Ishikawa (cell line): ENCODE data around the gene TBL2.

Experiments
- CEBPB ChIP-seq: IDR thresholded peaks from 2 replicates; pipeline ENCODE4 v1.6.1; 2012
- CREB1 ChIP-seq: IDR thresholded peaks from 2 replicates; pipeline ENCODE4 v1.6.1; 2012; ENCODE audit warnings: low read depth
- EGR1 ChIP-seq: IDR thresholded peaks from 2 replicates; pipeline ENCODE4 v1.6.1; 2012
- EP300 ChIP-seq: IDR thresholded peaks from 2 replicates; pipeline ENCODE4 v1.6.1; 2012; ENCODE audit warnings: borderline replicate concordance
- FOXM1 ChIP-seq: IDR thresholded peaks from 2 replicates; pipeline ENCODE4 v1.6.1; 2012; ENCODE audit warnings: low read depth, borderline replicate concordance
- NFIC ChIP-seq: IDR thresholded peaks from 2 replicates; pipeline ENCODE4 v1.6.1; 2012
- RAD21 ChIP-seq: IDR thresholded peaks from 2 replicates; pipeline ENCODE4 v1.6.1; 2012; ENCODE audit warnings: low read depth
- TAF1 ChIP-seq: IDR thresholded peaks from 2 replicates; pipeline ENCODE4 v1.6.1; 2012; ENCODE audit warnings: low read depth, mild to moderate bottlenecking
- TCF12 ChIP-seq: IDR thresholded peaks from 2 replicates; pipeline ENCODE4 v1.6.1; 2012; ENCODE audit warnings: low read depth
- TEAD4 ChIP-seq: IDR thresholded peaks from 2 replicates; pipeline ENCODE4 v1.6.1; 2012
- YY1 ChIP-seq: IDR thresholded peaks from 2 replicates; pipeline ENCODE4 v1.6.1; 2012; ENCODE audit warnings: low read depth
- ZBTB7A ChIP-seq: IDR thresholded peaks from 2 replicates; pipeline ENCODE4 v1.6.1; 2012; ENCODE audit warnings: low read depth
- TF ChIP-seq, protein P1 (sequence below): IDR thresholded peaks from 2 replicates; pipeline ENCODE4 v1.6.1; 2012; ENCODE audit warnings: low read depth, mild to moderate bottlenecking
- TF ChIP-seq, protein P2 (sequence below): IDR thresholded peaks from 2 replicates; pipeline ENCODE4 v1.6.1; 2012
- TF ChIP-seq, protein P3 (sequence below): IDR thresholded peaks from 2 replicates; pipeline ENCODE4 v1.6.1; 2012

Gene TBL2

DNA sequence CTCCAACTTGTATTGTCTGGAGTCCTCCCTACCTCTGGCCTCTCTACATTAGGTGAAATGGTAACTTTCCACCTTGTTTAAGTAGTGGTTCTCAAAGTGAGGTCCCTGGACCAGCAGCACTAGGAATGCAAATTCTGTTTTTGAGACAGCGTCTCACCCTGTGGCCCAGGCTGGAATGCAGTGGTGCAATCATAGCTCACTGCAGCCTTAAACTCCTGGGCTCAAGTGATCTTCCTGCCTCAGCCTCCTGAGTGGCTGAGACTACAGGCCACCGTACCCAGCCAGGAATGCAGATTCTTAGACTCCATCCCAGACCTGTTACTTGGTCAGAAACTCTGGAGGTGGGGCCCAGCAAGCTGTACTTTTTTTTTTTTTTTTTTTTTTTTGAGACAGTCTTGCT, 6.8 kb upstream of the TBL2 start:
- TF ChIP-seq EGR1 (no peak), TEAD4 (no peak), TCF12 (no peak), EP300 (no peak), YY1 (no peak), TAF1 (no peak), RAD21 (no peak), ZBTB7A (no peak), CEBPB (no peak), CREB1 (no peak), FOXM1 (no peak), NFIC (no peak)
- TF ChIP-seq, protein P1, sequence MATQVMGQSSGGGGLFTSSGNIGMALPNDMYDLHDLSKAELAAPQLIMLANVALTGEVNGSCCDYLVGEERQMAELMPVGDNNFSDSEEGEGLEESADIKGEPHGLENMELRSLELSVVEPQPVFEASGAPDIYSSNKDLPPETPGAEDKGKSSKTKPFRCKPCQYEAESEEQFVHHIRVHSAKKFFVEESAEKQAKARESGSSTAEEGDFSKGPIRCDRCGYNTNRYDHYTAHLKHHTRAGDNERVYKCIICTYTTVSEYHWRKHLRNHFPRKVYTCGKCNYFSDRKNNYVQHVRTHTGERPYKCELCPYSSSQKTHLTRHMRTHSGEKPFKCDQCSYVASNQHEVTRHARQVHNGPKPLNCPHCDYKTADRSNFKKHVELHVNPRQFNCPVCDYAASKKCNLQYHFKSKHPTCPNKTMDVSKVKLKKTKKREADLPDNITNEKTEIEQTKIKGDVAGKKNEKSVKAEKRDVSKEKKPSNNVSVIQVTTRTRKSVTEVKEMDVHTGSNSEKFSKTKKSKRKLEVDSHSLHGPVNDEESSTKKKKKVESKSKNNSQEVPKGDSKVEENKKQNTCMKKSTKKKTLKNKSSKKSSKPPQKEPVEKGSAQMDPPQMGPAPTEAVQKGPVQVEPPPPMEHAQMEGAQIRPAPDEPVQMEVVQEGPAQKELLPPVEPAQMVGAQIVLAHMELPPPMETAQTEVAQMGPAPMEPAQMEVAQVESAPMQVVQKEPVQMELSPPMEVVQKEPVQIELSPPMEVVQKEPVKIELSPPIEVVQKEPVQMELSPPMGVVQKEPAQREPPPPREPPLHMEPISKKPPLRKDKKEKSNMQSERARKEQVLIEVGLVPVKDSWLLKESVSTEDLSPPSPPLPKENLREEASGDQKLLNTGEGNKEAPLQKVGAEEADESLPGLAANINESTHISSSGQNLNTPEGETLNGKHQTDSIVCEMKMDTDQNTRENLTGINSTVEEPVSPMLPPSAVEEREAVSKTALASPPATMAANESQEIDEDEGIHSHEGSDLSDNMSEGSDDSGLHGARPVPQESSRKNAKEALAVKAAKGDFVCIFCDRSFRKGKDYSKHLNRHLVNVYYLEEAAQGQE = no peak
- TF ChIP-seq, protein P2, sequence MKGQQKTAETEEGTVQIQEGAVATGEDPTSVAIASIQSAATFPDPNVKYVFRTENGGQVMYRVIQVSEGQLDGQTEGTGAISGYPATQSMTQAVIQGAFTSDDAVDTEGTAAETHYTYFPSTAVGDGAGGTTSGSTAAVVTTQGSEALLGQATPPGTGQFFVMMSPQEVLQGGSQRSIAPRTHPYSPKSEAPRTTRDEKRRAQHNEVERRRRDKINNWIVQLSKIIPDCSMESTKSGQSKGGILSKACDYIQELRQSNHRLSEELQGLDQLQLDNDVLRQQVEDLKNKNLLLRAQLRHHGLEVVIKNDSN = no peak
- TF ChIP-seq, protein P3, sequence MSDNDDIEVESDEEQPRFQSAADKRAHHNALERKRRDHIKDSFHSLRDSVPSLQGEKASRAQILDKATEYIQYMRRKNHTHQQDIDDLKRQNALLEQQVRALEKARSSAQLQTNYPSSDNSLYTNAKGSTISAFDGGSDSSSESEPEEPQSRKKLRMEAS = no peak

DNA sequence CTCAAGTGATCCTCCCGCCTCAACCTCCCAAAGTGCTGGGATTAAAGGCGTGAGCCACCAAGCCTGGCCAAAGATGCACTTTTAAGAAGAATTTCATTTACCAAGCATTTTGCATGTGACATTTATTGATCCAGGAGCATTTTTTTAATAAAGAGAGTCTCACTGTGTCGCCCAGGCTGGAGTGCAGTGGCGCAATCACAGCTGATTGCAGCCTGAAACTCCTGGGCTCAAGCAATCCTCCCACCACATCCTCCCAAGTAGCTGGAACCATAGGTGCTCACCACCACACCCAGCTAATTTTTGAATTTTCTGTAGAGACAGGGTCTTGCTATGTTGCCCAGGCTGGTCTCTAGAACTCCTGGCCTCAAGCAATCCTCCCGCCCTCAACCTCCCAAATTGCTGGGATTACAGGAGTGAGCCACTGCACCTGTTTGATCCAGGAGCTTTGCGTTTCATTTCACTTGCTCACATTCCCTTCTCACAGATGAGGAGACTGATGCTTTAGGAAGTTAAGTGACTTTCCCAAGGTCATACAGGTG, 4.4 kb upstream of the TBL2 start:
- TF ChIP-seq CREB1 (no peak), NFIC (no peak), TAF1 (no peak), EGR1 (no peak), CEBPB (no peak), ZBTB7A (no peak), EP300 (no peak), YY1 (no peak), FOXM1 (no peak), RAD21 (no peak), TCF12 (no peak), TEAD4 (no peak)
- TF ChIP-seq, protein P3 = no peak
- TF ChIP-seq, protein P1 = no peak
- TF ChIP-seq, protein P2 = no peak

DNA sequence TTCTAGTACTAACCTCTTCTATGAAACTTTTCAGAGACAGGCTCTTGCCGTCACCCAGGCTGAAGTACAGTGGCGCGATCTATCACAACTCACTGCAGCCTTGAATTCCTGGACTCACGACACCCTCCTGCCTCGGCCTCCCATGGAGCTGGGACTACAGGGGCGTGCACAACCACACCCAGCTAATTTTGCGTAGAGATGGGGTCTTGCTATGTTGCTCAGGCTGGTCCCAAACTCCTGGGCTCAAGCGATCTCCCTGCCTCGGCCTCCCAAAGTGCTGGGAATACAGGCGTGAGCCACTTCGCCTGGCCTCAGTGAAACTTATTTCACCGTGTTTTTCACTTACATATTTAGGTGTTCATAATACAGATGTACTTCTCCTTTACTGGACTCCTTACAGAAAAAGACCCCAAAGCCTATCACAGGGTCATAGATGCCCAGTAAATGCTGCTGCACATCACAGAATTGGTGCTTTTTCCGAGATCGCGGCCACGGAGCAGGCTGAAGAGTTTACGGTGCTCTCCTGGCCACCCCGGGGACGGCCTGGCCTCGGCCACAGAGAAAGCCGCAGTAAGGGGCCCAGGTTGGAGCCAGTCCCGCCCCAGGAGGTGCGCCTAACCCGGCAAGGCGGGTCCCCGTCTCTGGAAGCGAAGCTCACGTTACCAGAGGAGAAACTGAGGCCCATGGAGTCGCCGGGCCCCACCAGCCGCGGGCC, 595 bp downstream of the TBL2 start:
- TF ChIP-seq FOXM1 (no peak), YY1 (no peak), RAD21 (no peak), EP300 (no peak; the same call in 1 of the 2 replicates), ZBTB7A (no peak), NFIC (no peak), CREB1 (no peak), TAF1 (no peak), TCF12 (no peak), EGR1 (no peak), TEAD4 (no peak), CEBPB (no peak)
- TF ChIP-seq, protein P3 = no peak
- TF ChIP-seq, protein P1 = no peak
- TF ChIP-seq, protein P2 = no peak
